Hepatocyte (in vitro differentiated cells): ENCODE measurements around the gene CREB5.

Source experiments
- EZH2 ChIP-seq: fragments of 200-600 bp; sonication (generic); IDR thresholded peaks from 2 replicates; pipeline ENCODE4 v1.6.1; 2016; ENCODE audit warnings: antibody characterized with exemption, mild to moderate bottlenecking, borderline replicate concordance
- EZH2phosphoT487 ChIP-seq: fragments of 200-600 bp; sonication (generic); IDR thresholded peaks from one replicate; pipeline ENCODE4 v1.6.1; 2018; ENCODE audit warnings: antibody characterized with exemption, mild to moderate bottlenecking, low read depth, moderate library complexity; ENCODE audit not compliant: unreplicated experiment, severe bottlenecking
- TF ChIP-seq, protein P1 (sequence below): fragments of 200-600 bp; sonication (generic); IDR thresholded peaks from 2 replicates; pipeline ENCODE4 v1.5.1; 2016; ENCODE audit warnings: antibody characterized with exemption, mild to moderate bottlenecking; ENCODE audit not compliant: poor library complexity

- TF ChIP-seq EZH2phosphoT487 (no peak), EZH2 (no peak)
- TF ChIP-seq, protein P1, sequence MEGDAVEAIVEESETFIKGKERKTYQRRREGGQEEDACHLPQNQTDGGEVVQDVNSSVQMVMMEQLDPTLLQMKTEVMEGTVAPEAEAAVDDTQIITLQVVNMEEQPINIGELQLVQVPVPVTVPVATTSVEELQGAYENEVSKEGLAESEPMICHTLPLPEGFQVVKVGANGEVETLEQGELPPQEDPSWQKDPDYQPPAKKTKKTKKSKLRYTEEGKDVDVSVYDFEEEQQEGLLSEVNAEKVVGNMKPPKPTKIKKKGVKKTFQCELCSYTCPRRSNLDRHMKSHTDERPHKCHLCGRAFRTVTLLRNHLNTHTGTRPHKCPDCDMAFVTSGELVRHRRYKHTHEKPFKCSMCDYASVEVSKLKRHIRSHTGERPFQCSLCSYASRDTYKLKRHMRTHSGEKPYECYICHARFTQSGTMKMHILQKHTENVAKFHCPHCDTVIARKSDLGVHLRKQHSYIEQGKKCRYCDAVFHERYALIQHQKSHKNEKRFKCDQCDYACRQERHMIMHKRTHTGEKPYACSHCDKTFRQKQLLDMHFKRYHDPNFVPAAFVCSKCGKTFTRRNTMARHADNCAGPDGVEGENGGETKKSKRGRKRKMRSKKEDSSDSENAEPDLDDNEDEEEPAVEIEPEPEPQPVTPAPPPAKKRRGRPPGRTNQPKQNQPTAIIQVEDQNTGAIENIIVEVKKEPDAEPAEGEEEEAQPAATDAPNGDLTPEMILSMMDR = no peak
Observed at GRCh38 chr7:28858895-28859294, 446.6 kb downstream of the CREB5 start.
